HG02981 (cell line): Measurements from ENCODE around the gene PTGES.
"Not testable (repeated sequence)": the region's sequence is repeated elsewhere in the genome, so short reads cannot be mapped to it uniquely, and the experiment has no call there.

Source experiments
- ATAC-seq: cut with Tn5 transposase; IDR thresholded peaks from one replicate; pipeline ENCODE4 v1.9.1; 2021; ENCODE audit warnings: mild to moderate bottlenecking, moderate library complexity; ENCODE audit not compliant: unreplicated experiment

PTGES gene

GRCh38 chr9:129773262-129774048, 20.6 kb upstream of the PTGES start:
- ATAC-seq, result no peak

- no peak for ATAC-seq
Observed at GRCh38 chr9:129770741-129771140, 17.9 kb upstream of the PTGES start.

DNA sequence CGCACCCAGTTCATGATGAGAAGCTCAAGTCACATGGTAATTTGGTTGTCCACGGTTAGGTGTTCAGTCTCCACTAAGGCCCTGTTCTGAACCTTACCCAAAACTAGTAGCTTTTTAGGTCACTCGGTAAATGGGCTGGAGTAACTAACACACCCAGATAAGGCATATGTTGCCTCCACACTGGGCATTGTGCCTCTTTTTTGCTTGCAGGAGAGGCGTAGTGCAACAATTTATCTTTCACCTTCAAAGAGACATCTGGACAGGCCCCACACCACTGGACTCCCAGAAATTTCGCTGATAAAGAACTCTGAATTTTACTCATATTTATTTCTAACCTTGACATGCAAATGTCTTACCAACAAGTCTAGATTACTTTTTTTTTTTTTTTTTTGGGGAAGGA, 16.8 kb upstream of the PTGES start:
- ATAC-seq, result no peak

DNA sequence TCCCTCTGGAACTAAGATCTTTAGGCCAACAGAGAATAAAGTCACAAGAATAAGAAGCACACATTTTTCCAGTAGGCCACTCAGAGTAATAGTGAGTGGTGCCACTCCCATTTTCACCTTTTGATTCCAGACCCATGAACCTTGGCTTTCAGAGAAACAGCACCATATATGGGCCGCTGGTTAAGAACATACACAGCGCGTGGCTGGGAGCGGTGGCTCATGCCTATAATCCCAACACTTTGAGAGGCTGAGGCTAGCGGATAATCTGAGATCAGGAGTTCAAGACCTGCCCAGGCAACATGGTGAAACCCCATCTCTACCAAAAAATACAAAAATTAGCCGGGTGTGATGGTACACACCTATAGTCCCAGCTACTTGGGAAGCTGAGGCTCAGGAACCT, 15.6 kb upstream of the PTGES start:
- ATAC-seq, result no peak

DNA sequence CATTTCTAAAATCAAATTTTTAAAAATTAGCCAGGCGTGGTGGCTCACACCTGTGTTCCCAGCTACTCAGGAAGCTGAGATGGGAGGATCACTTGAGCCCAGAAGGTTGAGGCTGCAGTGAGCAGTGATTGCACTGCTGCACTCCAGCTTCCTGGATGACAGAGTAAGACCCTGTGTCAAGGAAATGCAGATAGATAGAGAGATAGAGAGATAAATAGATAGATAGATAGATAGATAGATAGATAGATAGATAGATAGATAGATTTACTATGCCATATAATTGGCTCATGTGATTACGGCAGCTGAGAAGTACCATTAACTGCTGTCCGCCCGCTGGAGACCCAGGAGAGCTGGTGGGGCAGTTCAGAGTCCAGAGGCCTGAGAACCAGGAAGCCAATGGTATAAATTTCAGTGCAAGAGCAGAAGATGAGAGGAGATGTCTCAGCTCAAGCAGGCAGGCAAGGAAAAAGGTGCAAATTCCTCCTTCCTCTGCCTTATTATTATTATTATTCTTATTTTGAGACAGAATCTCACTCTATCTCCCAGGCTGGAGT, 13.0 kb upstream of the PTGES start:
- no peak for ATAC-seq

GRCh38 chr9:129762985-129763926, 10.4 kb upstream of the PTGES start:
- ATAC-seq, result no peak

- ATAC-seq, result not testable (repeated sequence)
Observed at GRCh38 chr9:129762370-129762984, 9.6 kb upstream of the PTGES start.

DNA sequence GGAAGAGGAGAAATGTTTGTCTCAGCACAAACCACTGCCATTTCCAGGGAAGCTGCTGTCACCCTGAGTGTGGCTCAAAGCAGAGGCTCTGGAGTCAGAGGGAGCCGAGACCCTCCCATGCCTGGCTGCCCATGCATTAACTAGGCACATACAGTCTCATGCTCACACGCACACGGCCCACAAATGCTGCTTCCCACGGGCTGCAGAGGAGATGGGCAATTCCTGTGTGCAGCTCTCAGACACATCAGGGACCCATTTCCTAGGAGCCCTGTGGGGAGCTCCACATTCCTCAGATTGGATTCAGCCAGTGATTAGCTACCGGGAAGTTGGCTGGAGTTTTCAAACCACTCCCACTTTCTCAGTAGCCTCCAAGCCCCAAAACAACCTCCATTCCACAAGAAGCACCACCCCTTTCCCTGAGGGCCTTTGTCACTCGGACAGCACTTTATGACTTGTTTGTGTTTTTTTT, 9.1 kb upstream of the PTGES start:
- ATAC-seq, result no peak

GRCh38 chr9:129761293-129761900, 8.6 kb upstream of the PTGES start:
- ATAC-seq, result no peak

DNA sequence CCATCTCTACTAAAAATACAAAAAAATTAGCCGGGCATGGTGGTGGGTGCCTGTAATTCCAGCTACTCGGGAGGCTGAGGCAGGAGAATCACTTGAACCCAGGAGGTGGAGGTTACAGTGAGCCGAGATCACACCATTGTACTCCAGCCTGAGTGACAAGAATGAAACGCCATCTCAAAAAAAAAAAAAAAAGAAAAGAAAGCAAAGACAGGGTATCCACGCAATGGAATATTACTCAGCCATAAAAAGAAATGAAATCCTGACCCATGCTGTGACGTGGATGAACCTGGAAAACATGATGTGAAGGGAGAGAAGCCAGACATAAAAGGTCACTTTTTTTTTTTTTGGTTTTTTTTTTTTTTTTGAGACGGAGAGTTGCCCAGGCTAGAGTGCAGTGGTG, 7.9 kb upstream of the PTGES start:
- not testable (repeated sequence) for ATAC-seq

- no peak for ATAC-seq
Observed at GRCh38 chr9:129759804-129760502, 7.1 kb upstream of the PTGES start.

DNA sequence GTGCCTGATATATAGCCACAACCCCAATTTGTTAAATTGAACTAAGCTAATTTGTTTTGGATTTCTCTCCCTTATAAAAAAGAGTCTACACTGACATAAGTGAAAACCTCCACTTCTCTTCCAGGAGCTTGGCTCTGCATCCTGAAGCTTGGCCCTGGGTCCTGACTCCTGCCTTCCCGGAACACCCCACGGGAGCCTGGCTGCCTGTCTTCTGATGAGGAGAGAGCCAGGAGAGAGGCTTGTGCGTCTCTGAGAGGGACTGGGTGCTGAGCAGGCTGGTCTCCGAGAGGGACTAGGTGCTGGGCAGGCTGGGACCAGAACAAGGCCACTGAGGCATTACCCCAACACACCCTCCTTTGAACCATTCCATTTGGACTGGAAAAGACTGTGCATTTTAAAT, 6.5 kb upstream of the PTGES start:
- no peak for ATAC-seq

- no peak for ATAC-seq
Observed at GRCh38 chr9:129757045-129757444, 4.2 kb upstream of the PTGES start.

DNA sequence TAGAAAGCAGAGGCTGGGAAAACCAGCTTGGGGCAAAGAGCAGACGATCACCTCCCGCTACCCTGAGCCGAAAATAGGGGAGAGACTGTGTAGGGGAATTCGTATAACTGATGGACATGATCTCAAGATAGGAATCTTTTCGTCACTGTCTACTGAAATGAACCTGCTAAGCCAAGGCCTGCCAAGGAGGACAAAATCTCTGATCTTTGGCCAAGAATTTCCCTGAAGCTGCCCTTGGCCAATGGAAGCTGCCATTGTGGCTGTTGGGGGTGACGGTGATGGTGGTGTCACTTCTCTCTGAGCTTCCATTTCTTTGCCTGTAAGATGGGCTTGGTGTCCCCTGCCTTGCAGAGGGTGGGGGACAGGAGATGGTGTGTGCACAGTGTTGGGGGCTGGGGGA, 3.3 kb upstream of the PTGES start:
- no peak for ATAC-seq

- ATAC-seq, result no peak
Observed at GRCh38 chr9:129755151-129755550, 2.3 kb upstream of the PTGES start.

- no peak for ATAC-seq
Observed at GRCh38 chr9:129751841-129752801, 721 bp downstream of the PTGES start.

- no peak for ATAC-seq
Observed at GRCh38 chr9:129750013-129750638, 2.7 kb downstream of the PTGES start.

- no peak for ATAC-seq
Observed at GRCh38 chr9:129749575-129749974, 3.3 kb downstream of the PTGES start.
